H4 (cell line): ENCODE data around the gene FBN2. TPM values are rescaled to one million over a fixed set of nuclear protein-coding genes. Genes with fewer than 3 reads are reported as not detected.

Experiments used
- DNase-seq: peaks from one replicate; pipeline ENCODE4 v3.0.0-alpha.2; 2015; ENCODE audit warnings: low spot score
- total RNA-seq: library from RNA; depleted of rRNA; stranded (reverse); fragments of >200 nt; shearing (Covaris generic); gene quantifications from 2 replicates; pipeline ENCODE4 v1.2.3, GENCODE V29; 2014

Gene FBN2
- total RNA-seq, 1 experiment from 2014 or later, result 7.6 TPM

GRCh38 chr5:128252756-128253155 lies 285.3 kb downstream of the FBN2 start:
- no peak for DNase-seq

GRCh38 chr5:128252196-128252595 lies 285.8 kb downstream of the FBN2 start:
- DNase-seq, result no peak

GRCh38 chr5:128245974-128246373 lies 292.1 kb downstream of the FBN2 start:
- no peak for DNase-seq

- no peak for DNase-seq
These were observed 294.0 kb downstream of the FBN2 start for GRCh38 chr5:128243958-128244582.

GRCh38 chr5:128241051-128241695 lies 296.9 kb downstream of the FBN2 start:
- DNase-seq, result no peak

- DNase-seq, result peak; percentile 48
These were observed 300.5 kb downstream of the FBN2 start for GRCh38 chr5:128237546-128237945.

GRCh38 chr5:128237000-128237399 lies 301.0 kb downstream of the FBN2 start:
- DNase-seq, result no peak

- DNase-seq, result no peak
These were observed 301.7 kb downstream of the FBN2 start for GRCh38 chr5:128236334-128236733.

GRCh38 chr5:128234928-128235641 lies 303.0 kb downstream of the FBN2 start:
- no peak for DNase-seq

GRCh38 chr5:128228521-128228920 lies 309.5 kb downstream of the FBN2 start:
- DNase-seq, result no peak

GRCh38 chr5:128228008-128228407 lies 310.0 kb downstream of the FBN2 start:
- peak; percentile 56 for DNase-seq

- peak; percentile 35 for DNase-seq
These were observed 312.6 kb downstream of the FBN2 start for GRCh38 chr5:128225245-128226030.

- no peak for DNase-seq
These were observed 313.7 kb downstream of the FBN2 start for GRCh38 chr5:128224336-128224735.

GRCh38 chr5:128220841-128221240 lies 317.2 kb downstream of the FBN2 start:
- DNase-seq, result no peak

- peak; percentile 82 for DNase-seq
These were observed 321.0 kb downstream of the FBN2 start for GRCh38 chr5:128216860-128217531.

- DNase-seq, result no peak
These were observed 321.8 kb downstream of the FBN2 start for GRCh38 chr5:128216285-128216684.

- no peak for DNase-seq
These were observed 324.2 kb downstream of the FBN2 start for GRCh38 chr5:128213833-128214232.

GRCh38 chr5:128213340-128213739 lies 324.7 kb downstream of the FBN2 start:
- peak; percentile 76 for DNase-seq

GRCh38 chr5:128212191-128212806 lies 325.7 kb downstream of the FBN2 start:
- DNase-seq, result no peak

- no peak for DNase-seq
These were observed 329.6 kb downstream of the FBN2 start for GRCh38 chr5:128208436-128208835.
